GM21576 (cell line): ENCODE results near the gene ST14.
"Not testable (repeated sequence)": the region's sequence is repeated elsewhere in the genome, so short reads cannot be mapped to it uniquely, and the experiment has no call there.

Experiments used
- ATAC-seq: cut with Tn5 transposase; IDR thresholded peaks from one replicate; pipeline ENCODE4 v1.9.1; 2021; ENCODE audit warnings: mild to moderate bottlenecking, moderate library complexity; ENCODE audit not compliant: unreplicated experiment

ST14 gene

DNA sequence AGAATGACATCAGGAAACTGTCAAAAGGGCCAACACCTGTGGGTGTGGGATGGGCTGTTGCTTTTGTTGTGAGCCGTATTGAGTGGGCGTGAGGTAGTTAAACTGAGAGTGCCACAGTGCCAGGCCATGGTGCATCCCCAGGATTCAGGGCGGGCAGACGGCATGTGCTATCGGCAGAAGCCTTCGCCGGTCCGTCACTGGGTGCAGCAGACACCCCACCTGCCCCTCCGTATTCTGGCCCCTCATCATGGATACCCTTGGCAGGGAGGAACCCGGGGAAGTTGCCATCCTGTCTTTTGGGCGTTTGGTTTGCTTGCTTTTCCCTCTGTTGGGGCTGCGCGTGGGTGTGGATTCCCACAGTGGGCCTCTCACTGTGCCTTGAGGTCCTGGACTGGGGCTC lies 27.5 kb downstream of the ST14 start:
- no peak for ATAC-seq

DNA sequence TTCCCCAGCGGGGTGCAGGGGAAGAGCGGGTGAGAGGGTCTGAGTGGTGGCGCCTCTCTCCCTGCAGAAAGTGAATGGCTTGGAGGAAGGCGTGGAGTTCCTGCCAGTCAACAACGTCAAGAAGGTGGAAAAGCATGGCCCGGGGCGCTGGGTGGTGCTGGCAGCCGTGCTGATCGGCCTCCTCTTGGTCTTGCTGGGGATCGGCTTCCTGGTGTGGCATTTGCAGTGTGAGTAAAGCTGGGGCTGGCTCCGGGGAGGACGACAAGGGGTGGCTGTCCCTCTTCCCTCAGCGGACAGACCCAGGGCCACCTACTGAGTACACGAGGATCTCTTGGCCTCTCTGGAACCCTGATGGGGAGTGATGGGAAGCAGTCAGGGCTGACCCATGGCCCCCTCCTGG lies 28.5 kb downstream of the ST14 start:
- no peak for ATAC-seq

DNA sequence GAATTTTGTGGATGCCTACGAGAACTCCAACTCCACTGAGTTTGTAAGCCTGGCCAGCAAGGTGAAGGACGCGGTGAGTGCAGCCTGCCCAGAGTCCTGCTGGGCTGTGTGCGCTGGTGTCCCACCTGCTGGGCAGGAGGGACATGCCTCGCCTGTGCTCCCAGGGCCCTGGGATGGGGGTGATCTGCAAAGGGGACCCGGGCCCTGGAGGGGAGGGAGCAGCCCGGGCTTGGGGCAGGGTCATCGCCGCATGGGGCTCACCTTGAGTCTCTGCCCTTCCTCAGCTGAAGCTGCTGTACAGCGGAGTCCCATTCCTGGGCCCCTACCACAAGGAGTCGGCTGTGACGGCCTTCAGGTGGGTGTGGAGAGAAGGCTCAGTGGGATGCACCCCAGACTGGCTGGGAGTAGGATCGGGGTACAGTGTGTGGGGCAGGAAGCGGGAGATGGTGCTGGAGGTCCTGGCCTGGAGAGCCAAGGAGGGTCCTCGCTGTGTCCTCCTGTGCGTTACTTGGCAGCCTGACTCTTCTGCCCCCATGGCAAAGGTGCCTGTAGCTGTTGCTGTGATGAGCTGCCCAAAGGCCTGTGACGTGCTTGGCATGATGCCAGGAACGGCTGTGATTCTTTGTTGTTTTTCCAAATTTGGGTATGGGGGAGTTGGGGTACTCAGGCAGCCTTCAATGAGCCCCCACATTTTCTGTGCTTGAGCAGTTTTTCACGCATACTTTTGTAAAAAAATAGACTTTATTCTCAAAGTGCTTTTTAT lies 29.2 kb downstream of the ST14 start:
- no peak for ATAC-seq

DNA sequence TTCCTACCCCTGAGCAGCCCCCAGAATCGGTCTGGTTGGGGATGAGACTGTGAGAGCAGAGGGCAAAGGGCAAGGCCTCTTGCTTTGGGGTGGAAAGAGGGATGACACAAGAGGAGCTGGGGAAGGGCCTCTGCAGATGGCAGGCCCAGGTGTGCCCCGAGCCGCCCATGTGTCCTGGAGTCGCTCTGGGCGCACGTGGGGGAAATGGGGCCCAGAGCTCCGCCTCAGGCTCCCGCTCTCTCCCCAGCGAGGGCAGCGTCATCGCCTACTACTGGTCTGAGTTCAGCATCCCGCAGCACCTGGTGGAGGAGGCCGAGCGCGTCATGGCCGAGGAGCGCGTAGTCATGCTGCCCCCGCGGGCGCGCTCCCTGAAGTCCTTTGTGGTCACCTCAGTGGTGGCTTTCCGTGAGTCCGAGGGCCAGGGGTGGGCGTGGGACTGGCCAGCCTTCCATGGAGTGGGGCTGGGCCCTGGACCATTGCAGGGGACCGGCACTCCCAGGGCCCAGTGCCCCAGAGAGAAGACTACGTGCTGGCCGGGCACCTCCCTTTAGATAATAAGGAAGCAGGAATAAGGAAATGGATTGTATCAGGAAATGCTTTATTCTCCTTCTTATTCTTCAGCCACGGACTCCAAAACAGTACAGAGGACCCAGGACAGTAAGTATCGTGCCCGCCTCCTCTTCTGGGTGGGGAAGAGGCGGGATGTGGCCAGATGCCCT lies 30.1 kb downstream of the ST14 start:
- ATAC-seq = no peak

DNA sequence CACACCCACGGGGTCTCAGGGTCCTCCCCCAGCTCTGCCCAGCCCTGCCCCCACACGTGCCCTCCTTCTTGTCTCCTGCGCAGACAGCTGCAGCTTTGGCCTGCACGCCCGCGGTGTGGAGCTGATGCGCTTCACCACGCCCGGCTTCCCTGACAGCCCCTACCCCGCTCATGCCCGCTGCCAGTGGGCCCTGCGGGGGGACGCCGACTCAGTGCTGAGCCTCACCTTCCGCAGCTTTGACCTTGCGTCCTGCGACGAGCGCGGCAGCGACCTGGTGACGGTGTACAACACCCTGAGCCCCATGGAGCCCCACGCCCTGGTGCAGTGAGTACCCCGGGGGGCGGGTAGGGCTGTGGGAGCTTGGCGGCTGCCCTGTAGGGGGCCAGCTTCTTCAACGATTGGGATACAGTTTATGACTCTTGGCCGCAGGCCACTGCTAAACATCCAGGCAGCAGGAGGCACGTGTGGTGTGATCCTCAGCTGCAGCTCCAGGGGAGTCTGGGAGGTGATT lies 30.8 kb downstream of the ST14 start:
- ATAC-seq = no peak

DNA sequence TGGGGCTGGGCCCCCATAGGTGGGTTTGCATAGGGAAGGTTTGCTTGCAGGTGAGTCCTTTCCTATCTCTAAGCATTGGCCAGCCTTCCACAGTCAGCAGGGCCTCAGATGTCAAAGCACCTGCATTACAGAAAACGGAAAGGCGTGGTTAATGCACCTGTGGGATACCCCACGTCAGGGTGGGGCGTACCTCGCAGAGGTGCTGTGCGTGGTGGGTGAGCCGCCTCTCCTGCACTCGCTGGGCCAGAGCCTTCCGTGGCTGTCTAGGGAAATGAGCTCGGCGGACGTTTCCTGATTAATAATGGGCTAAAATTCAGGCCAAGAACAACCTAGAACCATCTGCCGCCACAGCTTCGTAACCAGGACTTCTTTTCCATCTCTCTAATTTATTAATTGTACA lies 32.3 kb downstream of the ST14 start:
- ATAC-seq = no peak

DNA sequence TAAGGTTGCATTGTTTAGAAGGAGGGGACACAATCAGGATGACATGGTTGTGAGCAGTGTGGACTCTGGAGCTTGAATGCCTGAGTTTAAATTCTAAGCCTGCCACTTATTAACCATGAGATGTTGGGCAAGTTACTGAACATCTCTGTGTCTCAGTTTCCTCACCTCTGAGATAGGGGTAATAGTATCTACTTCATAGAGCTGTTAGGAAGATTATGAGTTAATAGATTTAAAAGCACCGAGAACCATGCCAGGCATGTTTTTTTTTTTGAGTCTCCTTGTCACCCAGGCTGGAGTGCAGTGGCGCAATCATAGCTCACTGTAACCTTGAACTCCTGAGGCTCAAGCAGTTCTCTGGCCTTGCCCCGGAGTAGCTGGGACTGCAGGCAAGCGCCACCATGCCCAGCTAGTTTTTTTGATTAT lies 33.3 kb downstream of the ST14 start:
- ATAC-seq = no peak

DNA sequence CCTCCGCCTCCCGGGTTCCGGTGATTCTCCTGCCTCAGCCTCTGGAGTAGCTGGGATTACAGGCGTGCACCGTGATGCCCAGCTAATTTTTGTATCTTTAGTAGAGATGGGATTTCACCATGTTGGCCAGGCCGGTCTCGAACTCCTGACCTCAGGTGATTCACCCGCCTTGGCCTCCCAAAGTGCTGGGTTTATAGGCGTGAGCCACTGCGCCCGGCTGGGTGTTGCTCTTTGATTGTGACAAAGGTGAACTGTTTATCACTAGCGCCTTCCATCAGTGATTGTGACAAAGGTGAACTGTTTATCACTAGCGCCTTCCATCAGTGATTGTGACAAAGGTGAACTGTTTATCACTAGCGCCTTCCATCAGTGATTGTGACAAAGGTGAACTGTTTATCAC lies 34.0 kb downstream of the ST14 start:
- ATAC-seq = not testable (repeated sequence)

DNA sequence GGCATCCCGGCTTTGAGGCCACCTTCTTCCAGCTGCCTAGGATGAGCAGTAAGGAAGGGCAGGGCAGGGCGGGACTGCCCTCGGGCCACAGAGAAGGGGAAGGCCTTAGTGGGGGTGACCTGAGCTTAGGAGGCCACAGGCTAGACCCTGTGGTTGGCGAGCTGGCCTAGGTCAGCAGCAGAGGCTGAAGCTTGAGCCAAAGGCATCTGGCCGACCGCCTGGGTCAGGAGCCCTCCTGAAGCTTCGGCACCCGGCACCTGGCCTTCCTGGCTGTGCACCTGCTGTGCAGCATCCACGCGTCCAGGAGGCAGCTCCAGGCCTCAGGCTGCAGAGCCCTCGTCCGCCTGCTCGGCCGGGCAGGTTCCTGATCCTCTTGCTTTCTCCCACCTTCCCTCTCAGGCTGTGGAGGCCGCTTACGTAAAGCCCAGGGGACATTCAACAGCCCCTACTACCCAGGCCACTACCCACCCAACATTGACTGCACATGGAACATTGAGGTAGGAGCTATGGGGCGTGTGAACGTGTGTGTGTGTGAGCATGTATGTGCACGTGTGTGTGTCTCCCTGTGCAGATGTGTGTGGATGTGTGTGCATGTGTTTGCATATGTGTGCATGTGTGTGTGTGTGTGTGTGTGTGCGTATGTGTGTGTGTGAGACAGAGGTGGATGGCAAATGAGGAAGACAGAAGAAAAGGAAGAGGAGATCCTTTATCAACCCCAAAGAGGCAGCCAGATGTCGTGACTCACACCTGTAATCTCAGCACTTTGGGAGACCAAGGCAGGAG lies 34.9 kb downstream of the ST14 start:
- ATAC-seq = no peak

DNA sequence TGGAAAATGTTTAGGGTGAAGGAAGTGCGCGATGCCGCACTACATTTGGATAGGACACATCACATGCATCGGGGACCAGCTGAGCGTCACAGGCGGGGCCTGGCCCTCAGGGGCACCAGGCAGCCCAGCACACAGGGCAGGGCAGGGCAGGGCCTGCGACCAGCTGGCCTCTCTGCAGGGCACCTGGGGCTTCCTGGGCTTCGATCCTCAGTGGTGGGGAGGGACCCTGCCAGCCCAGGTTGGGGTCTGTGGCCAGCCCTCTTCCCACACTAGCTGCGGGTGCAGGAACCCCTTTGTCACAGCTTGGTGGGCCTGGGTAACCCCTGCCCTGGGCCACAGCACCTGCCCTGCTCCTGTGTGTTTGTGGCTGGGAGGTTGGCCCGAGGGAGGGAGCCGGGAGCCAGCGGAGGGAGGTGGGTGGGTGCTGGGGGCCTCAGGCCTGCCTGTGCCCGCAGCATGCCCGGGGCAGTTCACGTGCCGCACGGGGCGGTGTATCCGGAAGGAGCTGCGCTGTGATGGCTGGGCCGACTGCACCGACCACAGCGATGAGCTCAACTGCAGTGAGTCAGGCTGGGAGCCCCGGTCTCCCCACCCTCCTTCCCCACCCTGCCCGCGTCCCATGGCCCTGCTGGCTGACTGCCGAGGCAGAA lies 37.9 kb downstream of the ST14 start:
- ATAC-seq = no peak

DNA sequence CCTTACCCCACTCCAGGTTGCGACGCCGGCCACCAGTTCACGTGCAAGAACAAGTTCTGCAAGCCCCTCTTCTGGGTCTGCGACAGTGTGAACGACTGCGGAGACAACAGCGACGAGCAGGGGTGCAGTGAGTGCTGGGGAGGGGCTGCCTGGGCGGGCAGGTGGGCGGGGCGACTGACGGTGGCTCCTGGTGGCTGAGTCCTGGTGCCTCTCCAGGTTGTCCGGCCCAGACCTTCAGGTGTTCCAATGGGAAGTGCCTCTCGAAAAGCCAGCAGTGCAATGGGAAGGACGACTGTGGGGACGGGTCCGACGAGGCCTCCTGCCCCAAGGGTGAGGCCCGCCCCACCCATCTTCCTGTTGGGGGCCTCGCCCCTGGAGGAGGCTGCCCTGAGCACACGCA lies 38.7 kb downstream of the ST14 start:
- no peak for ATAC-seq

DNA sequence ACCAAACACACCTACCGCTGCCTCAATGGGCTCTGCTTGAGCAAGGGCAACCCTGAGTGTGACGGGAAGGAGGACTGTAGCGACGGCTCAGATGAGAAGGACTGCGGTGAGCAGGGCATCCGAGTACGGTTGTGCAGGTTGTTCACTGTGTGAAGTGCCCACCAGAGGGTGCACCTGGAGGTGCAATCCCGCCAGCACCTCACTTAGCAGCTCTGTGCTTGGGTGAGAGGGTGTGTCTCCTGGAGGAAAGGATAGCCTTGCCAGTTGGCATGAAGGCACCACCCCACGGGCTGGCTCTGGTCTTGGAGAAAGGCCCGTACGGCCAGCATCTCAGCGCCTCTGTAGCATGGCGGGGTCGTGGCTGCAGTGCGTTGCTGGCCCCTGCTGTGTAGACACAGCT lies 39.4 kb downstream of the ST14 start:
- ATAC-seq = no peak

DNA sequence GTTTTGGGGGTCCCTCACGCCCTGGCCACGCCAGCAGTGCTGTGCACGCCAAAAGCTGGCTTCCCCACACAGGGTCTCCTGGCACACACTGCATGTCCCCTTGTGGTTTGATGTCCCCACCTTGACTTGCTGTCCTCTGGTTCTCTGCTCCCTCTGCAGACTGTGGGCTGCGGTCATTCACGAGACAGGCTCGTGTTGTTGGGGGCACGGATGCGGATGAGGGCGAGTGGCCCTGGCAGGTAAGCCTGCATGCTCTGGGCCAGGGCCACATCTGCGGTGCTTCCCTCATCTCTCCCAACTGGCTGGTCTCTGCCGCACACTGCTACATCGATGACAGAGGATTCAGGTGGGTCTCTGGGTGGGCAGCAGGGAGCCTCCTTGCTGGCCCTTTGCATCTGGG lies 40.2 kb downstream of the ST14 start:
- no peak for ATAC-seq

DNA sequence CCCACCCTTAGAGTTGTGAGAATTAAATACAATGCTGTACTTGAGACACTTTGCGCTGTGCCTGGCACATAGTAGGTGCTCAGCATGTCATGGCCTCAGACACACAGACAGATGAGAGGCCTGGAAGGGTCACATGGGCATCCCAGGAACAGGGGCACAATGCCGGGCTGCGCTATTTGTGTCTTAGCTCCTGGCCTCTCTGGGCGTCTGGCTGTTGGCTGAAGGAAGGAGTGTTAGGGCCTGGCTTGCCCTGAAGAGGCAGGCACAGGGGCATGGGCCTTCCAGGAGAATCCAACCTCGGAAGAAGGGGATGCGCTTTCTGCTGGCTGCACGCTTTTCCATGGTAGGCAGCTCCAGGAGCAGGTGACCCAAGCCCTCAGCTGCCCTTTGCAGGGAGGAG lies 41.4 kb downstream of the ST14 start:
- ATAC-seq = no peak

DNA sequence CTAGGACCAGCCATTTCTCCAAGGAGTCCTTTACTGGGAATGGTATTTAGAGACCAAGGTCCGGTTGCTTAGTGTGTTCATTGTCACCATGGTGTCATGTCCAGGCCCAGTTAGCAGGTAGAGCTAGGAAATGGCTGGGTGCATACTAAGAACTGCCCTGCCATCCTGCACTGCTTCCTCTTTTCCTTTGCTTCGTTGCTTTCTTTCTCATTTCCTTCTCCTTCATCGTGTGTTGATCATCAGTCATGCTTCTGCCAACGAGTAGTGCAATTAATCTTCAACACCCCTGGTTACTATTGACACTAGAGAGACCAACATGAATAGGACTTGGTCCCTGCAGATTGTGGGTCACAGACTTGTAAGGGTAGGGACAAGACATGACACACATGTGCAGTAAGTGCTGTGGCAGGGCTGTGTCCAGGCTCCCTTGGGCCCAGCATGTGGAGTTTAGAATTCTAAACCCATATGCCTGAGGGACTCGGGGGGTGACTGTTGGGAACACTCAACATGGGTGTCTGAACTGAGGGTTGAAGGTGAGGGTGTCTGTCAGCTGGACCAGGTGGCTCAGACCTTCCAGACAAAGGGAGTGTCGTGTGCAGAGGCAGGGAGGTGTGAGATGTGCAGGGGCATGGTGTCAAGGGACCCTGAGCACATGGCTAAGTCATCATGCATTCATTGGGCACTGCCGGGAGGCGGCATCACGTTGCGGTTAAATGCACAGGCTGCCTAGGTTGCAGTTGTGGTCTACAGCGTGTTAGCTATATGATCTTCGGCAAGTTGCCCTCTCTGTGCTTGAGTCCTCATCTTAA lies 42.6 kb downstream of the ST14 start:
- no peak for ATAC-seq

DNA sequence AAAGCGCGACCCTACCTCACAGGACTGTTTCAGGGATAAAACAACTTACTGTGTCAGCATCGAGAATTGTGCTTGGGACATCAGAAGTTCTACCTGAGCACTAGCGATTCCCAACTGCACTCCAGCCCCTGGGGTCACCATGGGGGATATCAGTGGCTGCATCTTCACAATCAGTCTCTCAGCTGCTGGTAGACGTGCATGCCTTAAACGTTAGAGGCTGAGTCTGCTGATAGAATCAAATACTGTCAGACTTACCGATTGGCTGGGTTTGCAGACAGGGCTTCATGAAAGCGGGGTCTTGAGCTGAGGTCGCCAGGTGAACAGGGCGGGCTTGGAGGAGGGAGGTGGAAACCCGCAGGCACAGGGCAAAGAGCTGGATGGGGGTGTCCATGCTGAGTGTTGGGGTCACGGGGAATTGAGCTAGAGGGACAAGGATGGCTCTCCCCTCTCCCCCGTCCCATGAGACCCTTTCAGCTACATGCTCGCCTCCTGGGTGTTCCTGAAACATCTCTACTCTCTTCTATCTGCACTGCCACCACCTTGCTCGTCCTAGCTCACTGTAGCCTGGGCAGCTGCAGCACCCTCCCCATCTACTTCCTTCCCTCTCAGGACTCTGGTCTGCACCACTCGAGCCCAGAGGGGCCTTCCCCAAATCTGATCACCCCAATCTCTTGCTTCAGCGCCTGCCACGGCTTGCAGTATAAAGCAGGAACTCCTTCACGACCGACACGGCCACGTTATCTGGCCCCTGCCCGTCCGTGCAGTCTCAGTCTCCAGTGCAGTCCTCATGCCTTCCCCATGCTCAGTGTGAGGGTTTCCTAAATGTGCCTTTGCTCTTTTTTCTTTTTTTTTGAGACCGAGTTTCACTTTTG lies 43.5 kb downstream of the ST14 start:
- ATAC-seq = no peak

DNA sequence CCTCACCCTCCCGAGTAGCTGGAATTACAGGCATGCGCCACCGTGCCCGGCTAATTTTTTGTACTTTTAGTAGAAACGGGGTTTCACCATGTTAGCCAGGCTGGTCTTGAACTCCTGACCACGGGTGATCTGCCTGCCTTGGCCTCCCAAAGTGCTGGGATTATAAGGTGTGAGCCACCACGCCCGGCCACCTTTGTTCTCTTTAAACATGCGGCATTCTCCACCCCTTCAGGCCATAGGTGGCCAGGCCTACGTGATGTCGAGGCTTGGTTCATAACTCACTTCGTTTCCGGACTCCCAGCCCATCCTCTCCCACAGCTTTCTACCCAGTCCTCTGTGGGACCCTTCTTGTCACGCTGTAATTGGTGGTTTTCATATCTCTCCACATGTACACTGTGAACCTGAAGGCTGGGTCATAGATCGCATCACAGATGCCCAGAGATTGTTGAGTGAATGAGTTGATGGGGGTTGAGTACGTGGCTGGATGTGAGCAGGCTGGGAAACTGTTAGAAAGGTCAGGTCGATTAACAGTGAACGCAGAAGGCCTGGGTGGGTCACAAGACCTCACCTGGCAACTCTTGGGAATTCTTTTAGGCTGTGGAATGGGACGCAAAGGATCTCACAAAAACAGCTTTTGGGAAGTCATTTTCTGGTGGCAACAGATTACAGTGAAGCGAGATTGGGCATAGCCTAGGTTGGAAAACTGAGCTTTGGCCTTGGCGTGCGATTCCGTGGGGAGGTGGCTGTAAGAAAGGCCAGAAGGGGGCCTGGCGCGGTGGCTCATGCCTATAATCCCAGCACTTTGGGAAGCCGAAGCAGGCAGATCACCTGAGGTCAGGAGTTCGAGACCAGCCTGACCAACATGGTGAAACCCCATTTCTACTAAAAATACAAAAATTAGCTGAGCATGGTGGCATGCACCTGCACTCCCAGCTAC lies 44.5 kb downstream of the ST14 start:
- ATAC-seq = no peak

DNA sequence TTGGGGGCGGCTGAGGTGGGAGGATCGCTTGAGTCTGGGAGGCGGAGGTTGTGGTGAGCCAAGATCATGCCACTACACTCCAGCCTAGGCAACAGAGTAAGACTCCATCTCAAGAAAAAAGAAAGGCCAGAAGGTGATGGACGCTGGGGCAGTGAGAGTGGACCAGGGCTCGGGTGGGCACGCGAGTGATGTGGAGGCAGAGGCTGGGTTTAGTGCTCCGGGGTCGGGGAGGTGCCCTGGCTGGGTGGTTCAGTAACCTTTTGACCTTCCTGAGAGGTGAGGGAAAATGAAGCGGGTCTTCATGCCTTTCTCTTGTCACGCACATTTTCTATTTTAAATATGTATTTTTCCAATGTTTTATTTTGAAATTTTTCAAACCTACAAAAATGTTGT lies 45.1 kb downstream of the ST14 start:
- no peak for ATAC-seq
